ENCODE results near the gene VWA3A. TPM values are rescaled to one million over a fixed set of nuclear protein-coding genes. Genes with fewer than 3 reads are reported as not detected.

VWA3A gene
- total and polyA plus RNA-seq, 12 donors, result 0.01 to 1.1 (median 0.28) TPM; not detected in 1

- DNase-seq (no peak), ATAC-seq (peak in 1 of 8 donors; percentile 27)
- Histone ChIP-seq H3K9me3 (peaks cover 0 to 7% (median 0%) of the 10 kb centered on the region in 11 donors), H3K36me3 (no peaks in the 10 kb centered on the region), H3K27me3 (peaks cover 0 to 33% (median 31%) of the 10 kb centered on the region in 7 donors), H3K27ac (no peak within 1 kb of the TSS), H3K4me3 (peak within 1 kb of the TSS in 4 of 10 donors; percentile 13 to 26 (median 21)), H3K4me1 (peaks cover 0 to 7% (median 0%) of the 10 kb centered on the region in 9 donors)
- WGBS, 2 donors, result 6 to 7% methylated on average over 35 to 40 of the region's 40 CpGs
- intact Hi-C loops (cut with DNase I), result loop anchor here in 1 of 10 donors (10.0 kb wide), 1 partner anchor 57 kb away; no protein-coding TSS in a partner anchor
- TF ChIP-seq CTCF (IDR thresholded peaks at IDR 0.05), result no peak
These were observed 69.8 kb downstream of the VWA3A start, which contains the start of gene SDR42E2 for GRCh38 chr16:22161999-22162655. Gene SDR42E2, plus strand, starts transcription at chr16:22162506. Its CDS starts 3,077 bp downstream, at chr16:22165583.

- TF ChIP-seq CTCF (IDR thresholded peaks at IDR 0.05), result no peak
- 29 to 30% methylated on average over 14 of the region's 14 CpGs for WGBS, 2 donors
- Histone ChIP-seq H3K27ac (no peak overlapping the region), H3K4me1 (peaks cover 0 to 7% (median 0%) of the 10 kb centered on the region in 9 donors), H3K9me3 (peaks cover 0 to 9% (median 0%) of the 10 kb centered on the region in 11 donors), H3K27me3 (peaks cover 0 to 33% (median 31%) of the 10 kb centered on the region in 7 donors), H3K4me3 (peak overlapping the region in 4 of 10 donors; percentile 13 to 26 (median 21)), H3K36me3 (no peaks in the 10 kb centered on the region)
- DNase-seq (no peak), ATAC-seq (no peak)
- intact Hi-C loops (cut with DNase I), result loop anchor here in 1 of 10 donors (10.0 kb wide), 1 partner anchor 58 kb away; no protein-coding TSS in a partner anchor
These were observed 70.3 kb downstream of the VWA3A start for GRCh38 chr16:22162656-22163009.

- intact Hi-C loops (cut with DNase I), result loop anchor here in 1 of 10 donors (10.0 kb wide), 1 partner anchor 59 kb away; no protein-coding TSS in a partner anchor
- ATAC-seq (no peak), DNase-seq (no peak)
- H3K4me3 ChIP-seq, result no peak overlapping the region
- no peak overlapping the region for H3K27ac ChIP-seq
- H3K4me1 ChIP-seq, result peaks cover 0 to 7% (median 0%) of the 10 kb centered on the region in 9 donors
- H3K27me3 ChIP-seq, result peaks cover 0 to 33% (median 31%) of the 10 kb centered on the region in 7 donors
- peaks cover 0 to 9% (median 0%) of the 10 kb centered on the region in 11 donors for H3K9me3 ChIP-seq
- no peaks in the 10 kb centered on the region for H3K36me3 ChIP-seq
- 83 to 86% methylated on average over 6 of the region's 6 CpGs for WGBS, 2 donors
- no peak for TF ChIP-seq CTCF (IDR thresholded peaks at IDR 0.05)
These were observed 71.5 kb downstream of the VWA3A start for GRCh38 chr16:22163806-22164205.

GRCh38 chr16:22164482-22164881, 72.1 kb downstream of the VWA3A start:
- Histone ChIP-seq H3K4me3 (no peak overlapping the region), H3K4me1 (peaks cover 0 to 7% (median 0%) of the 10 kb centered on the region in 9 donors), H3K27ac (no peak overlapping the region), H3K36me3 (no peaks in the 10 kb centered on the region), H3K9me3 (peaks cover 0 to 9% (median 0%) of the 10 kb centered on the region in 11 donors), H3K27me3 (peaks cover 0 to 33% (median 31%) of the 10 kb centered on the region in 7 donors)
- no peak for DNase-seq
- ATAC-seq, result no peak
- intact Hi-C loops (cut with DNase I), result loop anchor here in 1 of 10 donors (10.0 kb wide), 1 partner anchor 60 kb away; no protein-coding TSS in a partner anchor
- 83 to 88% methylated on average over 5 of the region's 5 CpGs for WGBS, 2 donors
- no peak for TF ChIP-seq CTCF (IDR thresholded peaks at IDR 0.05)
